ENCODE results near the gene LSM7. TPM values are rescaled to one million over a fixed set of nuclear protein-coding genes. Genes with fewer than 3 reads are reported as not detected.
"Not testable (repeated sequence)": the region's sequence is repeated elsewhere in the genome, so short reads cannot be mapped to it uniquely, and the experiment has no call there.

Gene LSM7
- polyA plus RNA-seq, 3 donors = 71.4 to 119 (median 87.8) TPM

GRCh38 chr19:2290441-2291184 is 37.8 kb downstream of the LSM7 start:
- no peak for DNase-seq (ENCODE audit: extremely low read depth in 1 of 11, low read depth in 9 of 11, low spot score in 4 of 11)

GRCh38 chr19:2289714-2290435 is 38.5 kb downstream of the LSM7 start:
- DNase-seq (ENCODE audit: extremely low read depth in 1 of 11, low read depth in 9 of 11, low spot score in 4 of 11) = no peak

GRCh38 chr19:2288818-2289713 is 39.3 kb downstream of the LSM7 start:
- DNase-seq (ENCODE audit: extremely low read depth in 1 of 11, low read depth in 9 of 11, low spot score in 4 of 11) = no peak

- DNase-seq (ENCODE audit: extremely low read depth in 1 of 11, low read depth in 9 of 11, low spot score in 4 of 11) = no peak
Measured at GRCh38 chr19:2288338-2288817, 40.0 kb downstream of the LSM7 start.

- no peak for DNase-seq (ENCODE audit: extremely low read depth in 1 of 11, low read depth in 9 of 11, low spot score in 4 of 11)
Measured at GRCh38 chr19:2287585-2288337, 40.6 kb downstream of the LSM7 start.

GRCh38 chr19:2286402-2287140 is 41.8 kb downstream of the LSM7 start:
- no peak for DNase-seq (ENCODE audit: extremely low read depth in 1 of 11, low read depth in 9 of 11, low spot score in 4 of 11)

- DNase-seq (ENCODE audit: extremely low read depth in 1 of 11, low read depth in 9 of 11, low spot score in 4 of 11) = no peak
Measured at GRCh38 chr19:2283835-2284507, 44.4 kb downstream of the LSM7 start.

GRCh38 chr19:2282862-2283237 is 45.5 kb downstream of the LSM7 start:
- no peak for DNase-seq (ENCODE audit: extremely low read depth in 1 of 11, low read depth in 9 of 11, low spot score in 4 of 11)

GRCh38 chr19:2282062-2282861 is 46.1 kb downstream of the LSM7 start, which contains the start of gene PEAK3:
Gene PEAK3, minus strand, starts transcription at chr19:2282175. Its CDS starts 1,244 bp downstream, at chr19:2280931.
- DNase-seq (ENCODE audit: extremely low read depth in 1 of 11, low read depth in 9 of 11, low spot score in 4 of 11) = peak in 1 of 11 donors; percentile 61

GRCh38 chr19:2281265-2282061 is 46.9 kb downstream of the LSM7 start:
- DNase-seq (ENCODE audit: extremely low read depth in 1 of 11, low read depth in 9 of 11, low spot score in 4 of 11) = not testable (repeated sequence)

GRCh38 chr19:2280633-2281264 is 47.6 kb downstream of the LSM7 start:
- no peak for DNase-seq (ENCODE audit: extremely low read depth in 1 of 11, low read depth in 9 of 11, low spot score in 4 of 11)

- no peak for DNase-seq (ENCODE audit: extremely low read depth in 1 of 11, low read depth in 9 of 11, low spot score in 4 of 11)
Measured at GRCh38 chr19:2278459-2279158, 49.8 kb downstream of the LSM7 start.

- no peak for DNase-seq (ENCODE audit: extremely low read depth in 1 of 11, low read depth in 9 of 11, low spot score in 4 of 11)
Measured at GRCh38 chr19:2277138-2277537, 51.2 kb downstream of the LSM7 start.

- DNase-seq (ENCODE audit: extremely low read depth in 1 of 11, low read depth in 9 of 11, low spot score in 4 of 11) = no peak
Measured at GRCh38 chr19:2276429-2276986, 51.9 kb downstream of the LSM7 start.

All from renal cortex interstitium (tissue), 11 donors.